Measurements from ENCODE around the gene GLIS2. TPM values are rescaled to one million over a fixed set of nuclear protein-coding genes. Genes with fewer than 3 reads are reported as not detected.

GLIS2 gene
- total RNA-seq, 2 donors from 2014 or later = 0.10 to 0.29 TPM

GRCh38 chr16:4361033-4361943 is 45.4 kb downstream of the GLIS2 start:
- Mint-ChIP-seq H3K27ac (peak overlapping the region; percentile 2), H3K27me3 (no peaks in the 10 kb centered on the region), H3K4me1 (peaks cover 6% of the 10 kb centered on the region), H3K4me3 (no peak overlapping the region), H3K36me3 (ENCODE audit: low read depth) (peaks cover 3% of the 10 kb centered on the region)
- no peak for DNase-seq
- no peak for ATAC-seq
- H3K9me3 ChIP-seq (ENCODE audit: control insufficient read depth, low read length, poor library complexity, severe bottlenecking) = no peaks in the 10 kb centered on the region

- no peaks in the 10 kb centered on the region for H3K9me3 ChIP-seq (ENCODE audit: control insufficient read depth, low read length, poor library complexity, severe bottlenecking)
- Mint-ChIP-seq H3K27me3 (no peaks in the 10 kb centered on the region), H3K4me1 (peaks cover 6% of the 10 kb centered on the region), H3K36me3 (ENCODE audit: low read depth) (peaks cover 3% of the 10 kb centered on the region), H3K27ac (no peak overlapping the region), H3K4me3 (no peak overlapping the region)
- ATAC-seq = no peak
- DNase-seq = no peak
Observed at GRCh38 chr16:4361944-4362311, 46.1 kb downstream of the GLIS2 start.

- no peaks in the 10 kb centered on the region for H3K27me3 Mint-ChIP-seq
- ATAC-seq (no peak), DNase-seq (no peak)
- H3K27ac Mint-ChIP-seq = peak overlapping the region; percentile 84
- peaks cover 10% of the 10 kb centered on the region for H3K4me1 Mint-ChIP-seq
- H3K9me3 ChIP-seq (ENCODE audit: control insufficient read depth, low read length, poor library complexity, severe bottlenecking) = no peaks in the 10 kb centered on the region
- H3K36me3 Mint-ChIP-seq (ENCODE audit: low read depth) = peaks cover 3% of the 10 kb centered on the region
- H3K4me3 Mint-ChIP-seq = no peak overlapping the region
Observed at GRCh38 chr16:4362476-4363135, 46.7 kb downstream of the GLIS2 start.

- Mint-ChIP-seq H3K27ac (peak overlapping the region; percentile 84), H3K4me1 (peaks cover 10% of the 10 kb centered on the region), H3K27me3 (no peaks in the 10 kb centered on the region), H3K4me3 (no peak overlapping the region), H3K36me3 (ENCODE audit: low read depth) (no peaks in the 10 kb centered on the region)
- ATAC-seq (no peak), DNase-seq (peak in 1 of 3 donors; percentile 6)
- H3K9me3 ChIP-seq (ENCODE audit: control insufficient read depth, low read length, poor library complexity, severe bottlenecking) = no peaks in the 10 kb centered on the region
Observed at GRCh38 chr16:4364196-4365013, 48.5 kb downstream of the GLIS2 start.

- Mint-ChIP-seq H3K27me3 (no peaks in the 10 kb centered on the region), H3K4me1 (peaks cover 9% of the 10 kb centered on the region), H3K36me3 (ENCODE audit: low read depth) (no peaks in the 10 kb centered on the region), H3K27ac (no peak overlapping the region), H3K4me3 (no peak overlapping the region)
- ATAC-seq (peak; percentile 13), DNase-seq (no peak)
- no peaks in the 10 kb centered on the region for H3K9me3 ChIP-seq (ENCODE audit: control insufficient read depth, low read length, poor library complexity, severe bottlenecking)
Observed at GRCh38 chr16:4365014-4365406, 49.1 kb downstream of the GLIS2 start.

- H3K4me1 Mint-ChIP-seq = peaks cover 12% of the 10 kb centered on the region
- DNase-seq (no peak), ATAC-seq (no peak)
- no peaks in the 10 kb centered on the region for H3K36me3 Mint-ChIP-seq (ENCODE audit: low read depth)
- no peaks in the 10 kb centered on the region for H3K27me3 Mint-ChIP-seq
- H3K9me3 ChIP-seq (ENCODE audit: control insufficient read depth, low read length, poor library complexity, severe bottlenecking) = no peaks in the 10 kb centered on the region
- peak overlapping the region; percentile 50 for H3K4me3 Mint-ChIP-seq
- no peak overlapping the region for H3K27ac Mint-ChIP-seq
Observed at GRCh38 chr16:4365615-4366014, 49.7 kb downstream of the GLIS2 start.

- Mint-ChIP-seq H3K4me3 (no peak overlapping the region), H3K4me1 (peaks cover 12% of the 10 kb centered on the region), H3K27me3 (no peaks in the 10 kb centered on the region), H3K27ac (peak overlapping the region; percentile 91), H3K36me3 (ENCODE audit: low read depth) (no peaks in the 10 kb centered on the region)
- H3K9me3 ChIP-seq (ENCODE audit: control insufficient read depth, low read length, poor library complexity, severe bottlenecking) = no peaks in the 10 kb centered on the region
- ATAC-seq = no peak
- DNase-seq = no peak
Observed at GRCh38 chr16:4366016-4366415, 50.1 kb downstream of the GLIS2 start.

- Mint-ChIP-seq H3K4me1 (peaks cover 14% of the 10 kb centered on the region), H3K4me3 (peak overlapping the region; percentile 41), H3K36me3 (ENCODE audit: low read depth) (no peaks in the 10 kb centered on the region), H3K27me3 (no peaks in the 10 kb centered on the region), H3K27ac (peak overlapping the region; percentile 91)
- no peak for DNase-seq
- ATAC-seq = no peak
- H3K9me3 ChIP-seq (ENCODE audit: control insufficient read depth, low read length, poor library complexity, severe bottlenecking) = no peaks in the 10 kb centered on the region
Observed at GRCh38 chr16:4367393-4367856, 51.6 kb downstream of the GLIS2 start.

GRCh38 chr16:4369007-4369733 is 53.3 kb downstream of the GLIS2 start:
- Mint-ChIP-seq H3K4me3 (peak overlapping the region; percentile 47), H3K36me3 (ENCODE audit: low read depth) (no peaks in the 10 kb centered on the region), H3K27me3 (no peaks in the 10 kb centered on the region), H3K27ac (peak overlapping the region; percentile 91), H3K4me1 (peaks cover 24% of the 10 kb centered on the region)
- DNase-seq = no peak
- H3K9me3 ChIP-seq (ENCODE audit: control insufficient read depth, low read length, poor library complexity, severe bottlenecking) = no peaks in the 10 kb centered on the region
- no peak for ATAC-seq

- Mint-ChIP-seq H3K27ac (no peak overlapping the region), H3K4me3 (no peak overlapping the region), H3K4me1 (peaks cover 27% of the 10 kb centered on the region), H3K27me3 (no peaks in the 10 kb centered on the region), H3K36me3 (ENCODE audit: low read depth) (no peaks in the 10 kb centered on the region)
- DNase-seq (no peak), ATAC-seq (no peak)
- no peaks in the 10 kb centered on the region for H3K9me3 ChIP-seq (ENCODE audit: control insufficient read depth, low read length, poor library complexity, severe bottlenecking)
Observed at GRCh38 chr16:4370151-4370550, 54.3 kb downstream of the GLIS2 start.

- peak overlapping the region; percentile 84 for H3K27ac Mint-ChIP-seq
- ATAC-seq (no peak), DNase-seq (no peak)
- H3K27me3 Mint-ChIP-seq = no peaks in the 10 kb centered on the region
- no peaks in the 10 kb centered on the region for H3K36me3 Mint-ChIP-seq (ENCODE audit: low read depth)
- H3K4me1 Mint-ChIP-seq = peaks cover 32% of the 10 kb centered on the region
- H3K4me3 Mint-ChIP-seq = no peak overlapping the region
- no peaks in the 10 kb centered on the region for H3K9me3 ChIP-seq (ENCODE audit: control insufficient read depth, low read length, poor library complexity, severe bottlenecking)
Observed at GRCh38 chr16:4370570-4371356, 54.9 kb downstream of the GLIS2 start.
